ENCODE measurements around the gene HDAC4.
"Not testable (repeated sequence)": the region's sequence is repeated elsewhere in the genome, so short reads cannot be mapped to it uniquely, and the experiment has no call there.

Gene HDAC4

GRCh38 chr2:239050252-239050649, 350.6 kb downstream of the HDAC4 start:
- no peak for DNase-seq

GRCh38 chr2:239049421-239050251, 351.2 kb downstream of the HDAC4 start:
- no peak for DNase-seq

GRCh38 chr2:239048736-239049135, 352.1 kb downstream of the HDAC4 start:
- no peak for DNase-seq

- DNase-seq, result no peak
These were observed 353.0 kb downstream of the HDAC4 start for GRCh38 chr2:239047861-239048260.

GRCh38 chr2:239047420-239047819, 353.4 kb downstream of the HDAC4 start:
- no peak for DNase-seq

- DNase-seq, result no peak
These were observed 354.0 kb downstream of the HDAC4 start for GRCh38 chr2:239046822-239047221.

- no peak for DNase-seq
These were observed 356.5 kb downstream of the HDAC4 start for GRCh38 chr2:239044336-239044735.

GRCh38 chr2:239043326-239043725, 357.5 kb downstream of the HDAC4 start:
- DNase-seq, result no peak

GRCh38 chr2:239042551-239043320, 358.1 kb downstream of the HDAC4 start:
- DNase-seq, result no peak

- DNase-seq, result no peak
These were observed 358.8 kb downstream of the HDAC4 start for GRCh38 chr2:239042046-239042445.

GRCh38 chr2:239041062-239041461, 359.8 kb downstream of the HDAC4 start:
- DNase-seq, result no peak

GRCh38 chr2:239040152-239040761, 360.6 kb downstream of the HDAC4 start:
- no peak for DNase-seq

- DNase-seq, result no peak
These were observed 361.4 kb downstream of the HDAC4 start for GRCh38 chr2:239039479-239039861.

GRCh38 chr2:239038773-239039478, 361.9 kb downstream of the HDAC4 start:
- DNase-seq, result no peak

GRCh38 chr2:239038284-239038683, 362.5 kb downstream of the HDAC4 start:
- not testable (repeated sequence) for DNase-seq

GRCh38 chr2:239037559-239037910, 363.3 kb downstream of the HDAC4 start:
- DNase-seq, result no peak

- DNase-seq, result no peak
These were observed 363.8 kb downstream of the HDAC4 start for GRCh38 chr2:239036819-239037558.

GRCh38 chr2:239035997-239036731, 364.7 kb downstream of the HDAC4 start:
- no peak for DNase-seq

GRCh38 chr2:239035361-239035814, 365.4 kb downstream of the HDAC4 start:
- DNase-seq, result peak; percentile 68 to 76

GRCh38 chr2:239034561-239035341, 366.1 kb downstream of the HDAC4 start:
- DNase-seq, result no peak
